Fibroblast of pulmonary artery (primary cell): ENCODE measurements around the gene L1TD1.

ENCODE experiments used
- DNase-seq: peaks from one replicate; pipeline ENCODE4 v3.0.0-alpha.2; 2010; ENCODE audit warnings: low read depth
- H3K4me3 ChIP-seq: replicated peaks from 2 replicates; pipeline ENCODE4 v1.5.1; 2011; ENCODE audit warnings: low read depth, mild to moderate bottlenecking, control low read depth, low read length, moderate library complexity
- TF ChIP-seq, protein P1 (sequence below): IDR thresholded peaks from 2 replicates; pipeline ENCODE4 v1.5.1; 2011; ENCODE audit warnings: mild to moderate bottlenecking, control low read depth, low read length, inconsistent platforms; ENCODE audit errors: missing control alignments

The L1TD1 gene

DNA sequence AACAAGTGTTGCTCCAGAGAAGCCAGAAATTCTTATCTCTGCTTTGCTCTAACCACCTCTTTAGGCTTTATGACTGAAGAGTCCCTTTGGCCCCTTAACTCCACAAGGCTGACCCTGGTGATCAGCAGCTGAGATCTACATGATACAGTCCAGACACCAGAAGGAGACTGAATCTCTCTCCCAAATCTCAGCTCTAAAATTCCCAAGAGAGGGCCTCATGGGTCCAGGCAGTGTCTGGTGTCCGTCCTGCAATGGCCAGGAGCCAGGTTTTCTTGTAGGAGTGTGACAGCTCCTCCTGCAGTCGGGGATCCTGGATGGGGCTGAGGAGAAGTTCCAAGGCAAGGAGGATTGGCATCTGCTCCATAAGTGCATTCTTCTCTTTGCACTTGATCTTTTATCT lies 35.3 kb downstream of the L1TD1 start:
- DNase-seq, result no peak
- TF ChIP-seq, protein P1, sequence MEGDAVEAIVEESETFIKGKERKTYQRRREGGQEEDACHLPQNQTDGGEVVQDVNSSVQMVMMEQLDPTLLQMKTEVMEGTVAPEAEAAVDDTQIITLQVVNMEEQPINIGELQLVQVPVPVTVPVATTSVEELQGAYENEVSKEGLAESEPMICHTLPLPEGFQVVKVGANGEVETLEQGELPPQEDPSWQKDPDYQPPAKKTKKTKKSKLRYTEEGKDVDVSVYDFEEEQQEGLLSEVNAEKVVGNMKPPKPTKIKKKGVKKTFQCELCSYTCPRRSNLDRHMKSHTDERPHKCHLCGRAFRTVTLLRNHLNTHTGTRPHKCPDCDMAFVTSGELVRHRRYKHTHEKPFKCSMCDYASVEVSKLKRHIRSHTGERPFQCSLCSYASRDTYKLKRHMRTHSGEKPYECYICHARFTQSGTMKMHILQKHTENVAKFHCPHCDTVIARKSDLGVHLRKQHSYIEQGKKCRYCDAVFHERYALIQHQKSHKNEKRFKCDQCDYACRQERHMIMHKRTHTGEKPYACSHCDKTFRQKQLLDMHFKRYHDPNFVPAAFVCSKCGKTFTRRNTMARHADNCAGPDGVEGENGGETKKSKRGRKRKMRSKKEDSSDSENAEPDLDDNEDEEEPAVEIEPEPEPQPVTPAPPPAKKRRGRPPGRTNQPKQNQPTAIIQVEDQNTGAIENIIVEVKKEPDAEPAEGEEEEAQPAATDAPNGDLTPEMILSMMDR, result no peak
- no peak overlapping the region for H3K4me3 ChIP-seq

DNA sequence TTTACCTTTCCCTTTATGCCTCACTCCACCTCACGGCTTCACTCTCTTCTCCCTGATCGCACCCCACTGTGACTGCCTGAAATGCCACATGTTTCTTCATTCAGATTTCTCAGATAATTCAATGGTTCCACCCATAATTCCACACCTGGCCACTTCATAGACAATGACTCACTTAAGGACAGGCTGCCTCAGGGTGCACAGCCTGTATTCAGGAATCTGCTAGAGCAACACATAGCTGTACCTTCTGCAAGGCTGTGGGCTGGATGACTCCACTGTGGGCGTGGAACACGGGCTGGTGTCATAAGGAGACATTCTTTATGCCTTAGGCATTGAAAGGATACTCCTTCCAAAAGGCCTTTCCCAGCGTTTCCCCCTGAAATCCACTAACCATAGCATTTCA lies 36.1 kb downstream of the L1TD1 start:
- no peak overlapping the region for H3K4me3 ChIP-seq
- TF ChIP-seq, protein P1, result no peak
- no peak for DNase-seq

DNA sequence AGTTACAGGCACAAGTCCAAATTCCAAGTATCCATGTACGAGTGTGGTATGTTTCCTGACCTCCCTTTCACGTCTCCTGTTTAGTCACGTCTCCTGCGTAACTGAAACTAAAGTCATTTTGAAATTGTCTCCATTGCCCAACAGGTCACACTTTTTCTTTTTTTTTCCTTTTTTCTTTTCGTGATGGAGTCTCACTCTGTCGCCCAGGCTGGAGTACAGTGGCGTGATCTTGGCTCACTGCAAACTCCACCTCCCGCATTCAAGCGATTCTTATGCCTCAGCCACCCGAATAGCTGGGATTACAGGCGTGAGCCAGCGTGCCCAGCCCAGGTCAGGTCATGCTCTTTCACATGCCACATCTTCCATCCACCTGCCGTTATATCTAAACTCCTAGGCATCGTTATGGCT lies 38.2 kb downstream of the L1TD1 start:
- TF ChIP-seq, protein P1, result no peak
- no peak for DNase-seq
- no peak overlapping the region for H3K4me3 ChIP-seq

GRCh38 chr1:62233926-62234450 lies 39.3 kb downstream of the L1TD1 start:
- H3K4me3 ChIP-seq, result no peak overlapping the region
- TF ChIP-seq, protein P1, result no peak
- no peak for DNase-seq

DNA sequence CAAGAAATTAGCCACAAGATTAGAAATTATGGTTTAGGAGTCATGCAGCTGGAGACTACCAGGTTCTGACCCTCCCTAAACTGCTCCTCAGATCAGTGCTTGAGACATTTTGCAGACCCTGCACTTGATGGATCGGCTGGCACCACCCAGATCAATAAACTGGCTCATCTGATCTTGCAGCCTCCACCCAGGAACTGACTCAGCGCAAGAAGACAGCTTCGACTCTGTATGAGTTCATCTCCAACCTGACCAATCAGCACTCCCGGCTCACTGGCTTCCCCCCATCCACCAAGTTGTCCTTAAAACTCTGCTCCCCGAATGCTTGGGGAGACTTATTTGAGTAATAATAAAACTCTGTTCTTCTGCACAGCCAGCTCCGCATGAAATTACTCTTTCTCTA lies 40.0 kb downstream of the L1TD1 start:
- TF ChIP-seq, protein P1, result no peak
- DNase-seq, result no peak
- no peak overlapping the region for H3K4me3 ChIP-seq

DNA sequence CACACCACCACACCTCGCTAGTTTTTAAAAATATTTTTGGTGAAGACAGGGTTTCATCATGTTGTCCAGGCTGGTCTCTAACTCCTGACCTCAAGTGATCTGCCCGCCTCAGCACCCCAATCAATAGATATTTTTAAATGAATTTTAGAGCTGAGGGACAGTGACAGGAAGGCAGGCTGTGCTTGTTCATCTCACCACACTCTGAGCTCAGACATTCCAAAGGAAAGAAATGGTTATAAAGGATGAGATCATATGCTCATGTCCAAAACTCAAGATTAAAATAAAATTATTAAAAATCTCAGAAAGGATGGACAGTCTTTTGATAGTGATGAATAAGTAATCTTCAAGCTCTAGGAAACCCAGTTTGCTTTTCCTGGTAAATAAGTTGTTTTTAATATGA lies 40.9 kb downstream of the L1TD1 start:
- no peak overlapping the region for H3K4me3 ChIP-seq
- TF ChIP-seq, protein P1, result no peak
- DNase-seq, result no peak

GRCh38 chr1:62237361-62237760 lies 42.7 kb downstream of the L1TD1 start:
- H3K4me3 ChIP-seq, result no peak overlapping the region
- DNase-seq, result no peak
- TF ChIP-seq, protein P1, result no peak
